Measurements from ENCODE around the gene PLCG1.
A peak's percentile ranks its signal among the peaks of the same experiment; 100 is the strongest.
"Not testable (repeated sequence)": the region's sequence is repeated elsewhere in the genome, so short reads cannot be mapped to it uniquely, and the experiment has no call there.

Gene PLCG1

GRCh38 chr20:41125530-41126457 lies 11.5 kb upstream of the PLCG1 start:
- no peak for DNase-seq

GRCh38 chr20:41126719-41127118 lies 10.6 kb upstream of the PLCG1 start:
- DNase-seq: no peak

GRCh38 chr20:41128317-41128716 lies 9.0 kb upstream of the PLCG1 start:
- not testable (repeated sequence) for DNase-seq

- no peak for DNase-seq
Observed at GRCh38 chr20:41131594-41132387, 5.6 kb upstream of the PLCG1 start.

- not testable (repeated sequence) for DNase-seq
Observed at GRCh38 chr20:41132388-41132775, 5.0 kb upstream of the PLCG1 start.

GRCh38 chr20:41133709-41134361 lies 3.5 kb upstream of the PLCG1 start:
- peak; percentile 47 for DNase-seq

- DNase-seq: no peak
Observed at GRCh38 chr20:41134362-41135186, 2.8 kb upstream of the PLCG1 start.

- peak; percentile 66 for DNase-seq
Observed at GRCh38 chr20:41135187-41135887, 2.0 kb upstream of the PLCG1 start.

- DNase-seq: no peak
Observed at GRCh38 chr20:41135888-41136679, 1.3 kb upstream of the PLCG1 start.

GRCh38 chr20:41137614-41138474 lies 501 bp downstream of the PLCG1 start:
- peak; percentile 49 for DNase-seq

GRCh38 chr20:41138475-41139226 lies 1.3 kb downstream of the PLCG1 start:
- peak; percentile 43 for DNase-seq

- no peak for DNase-seq
Observed at GRCh38 chr20:41139227-41140093, 2.1 kb downstream of the PLCG1 start.

GRCh38 chr20:41140226-41141133 lies 3.1 kb downstream of the PLCG1 start:
- no peak for DNase-seq

- DNase-seq: no peak
Observed at GRCh38 chr20:41141153-41141815, 3.9 kb downstream of the PLCG1 start.

- DNase-seq: no peak
Observed at GRCh38 chr20:41142245-41142644, 4.9 kb downstream of the PLCG1 start.

- DNase-seq: peak; percentile 58
Observed at GRCh38 chr20:41142919-41143318, 5.6 kb downstream of the PLCG1 start.

Data from CD4-positive, alpha-beta T cell treated with Interleukin-4 for 4 hours (primary cell).